SU-DHL-6 (cell line): Measurements from ENCODE around the gene EIF3F.

Experiments
- CTCF ChIP-seq: fragments of 200-600 bp; sonication (generic); IDR thresholded peaks from one replicate; pipeline ENCODE4 v1.5.1; 2017; ENCODE audit warnings: antibody characterized with exemption, mild to moderate bottlenecking, low read length, moderate library complexity; ENCODE audit not compliant: insufficient read depth, poor library complexity, severe bottlenecking
- EZH2phosphoT487 ChIP-seq: fragments of 200-600 bp; sonication (generic), shearing (Covaris generic); conservative IDR thresholded peaks from 2 replicates; pipeline ENCODE4 v1.6.1; 2018; ENCODE audit warnings: mild to moderate bottlenecking, antibody characterized with exemption, low read length, moderate library complexity, mixed read lengths

GRCh38 chr11:7969756-7970646 is 17.1 kb upstream of the EIF3F start:
- TF ChIP-seq CTCF (no peak), EZH2phosphoT487 (no peak)
